GM19467 (cell line): ENCODE measurements around the gene TMED6.
"Not testable (repeated sequence)": the region's sequence is repeated elsewhere in the genome, so short reads cannot be mapped to it uniquely, and the experiment has no call there.

Experiments used
- ATAC-seq: cut with Tn5 transposase; IDR thresholded peaks from one replicate; pipeline ENCODE4 v1.9.1; 2021; ENCODE audit warnings: mild to moderate bottlenecking, moderate library complexity; ENCODE audit not compliant: unreplicated experiment

The TMED6 gene

GRCh38 chr16:69306031-69306430 lies 45.6 kb downstream of the TMED6 start:
- no peak for ATAC-seq

- ATAC-seq, result no peak
Observed at GRCh38 chr16:69302301-69302700, 49.3 kb downstream of the TMED6 start.

GRCh38 chr16:69301861-69302260 lies 49.7 kb downstream of the TMED6 start:
- ATAC-seq, result no peak

GRCh38 chr16:69301187-69301586 lies 50.4 kb downstream of the TMED6 start:
- ATAC-seq, result no peak

- no peak for ATAC-seq
Observed at GRCh38 chr16:69298261-69298660, 53.3 kb downstream of the TMED6 start.

GRCh38 chr16:69296771-69297170 lies 54.8 kb downstream of the TMED6 start:
- ATAC-seq, result not testable (repeated sequence)

GRCh38 chr16:69294051-69294450 lies 57.5 kb downstream of the TMED6 start:
- no peak for ATAC-seq

GRCh38 chr16:69293401-69293800 lies 58.2 kb downstream of the TMED6 start:
- ATAC-seq, result no peak
